ENCODE measurements around the gene CBX5.

Gene CBX5

DNA sequence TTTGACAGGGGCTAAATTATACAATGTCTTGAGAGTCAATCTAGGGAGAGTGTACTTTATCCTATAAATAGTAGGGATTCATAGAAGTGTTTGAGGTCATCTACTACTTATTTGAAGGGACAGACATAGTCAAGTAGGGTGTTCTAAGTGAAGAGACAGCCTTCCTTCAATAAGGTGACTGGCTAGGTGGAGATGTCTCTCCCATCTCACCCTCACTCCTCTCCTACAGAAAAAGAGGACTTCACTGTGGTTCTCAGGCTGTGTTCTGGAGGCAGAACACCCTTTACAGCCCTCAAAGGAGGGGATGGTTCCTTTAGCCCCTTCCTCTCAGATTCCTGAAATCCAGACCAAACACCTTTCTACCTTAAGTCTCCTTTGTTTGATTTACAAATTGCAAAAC, 23.7 kb upstream of the CBX5 start:
- no peak overlapping the region for H3K27ac ChIP-seq (ENCODE audit: low read depth, low read length, severe bottlenecking)
- H3K4me1 ChIP-seq (ENCODE audit: control insufficient read depth, insufficient read depth, low read length, poor library complexity, severe bottlenecking) = peaks cover 24% of the 10 kb centered on the region
- H3K4me3 ChIP-seq (ENCODE audit: extremely low read depth, insufficient read depth, low read length, poor library complexity, severe bottlenecking) = no peak overlapping the region
- no peaks in the 10 kb centered on the region for H3K9me3 ChIP-seq (ENCODE audit: control insufficient read depth, low read length)
- H3K36me3 ChIP-seq (ENCODE audit: control insufficient read depth, insufficient read depth, low read length) = no peaks in the 10 kb centered on the region

DNA sequence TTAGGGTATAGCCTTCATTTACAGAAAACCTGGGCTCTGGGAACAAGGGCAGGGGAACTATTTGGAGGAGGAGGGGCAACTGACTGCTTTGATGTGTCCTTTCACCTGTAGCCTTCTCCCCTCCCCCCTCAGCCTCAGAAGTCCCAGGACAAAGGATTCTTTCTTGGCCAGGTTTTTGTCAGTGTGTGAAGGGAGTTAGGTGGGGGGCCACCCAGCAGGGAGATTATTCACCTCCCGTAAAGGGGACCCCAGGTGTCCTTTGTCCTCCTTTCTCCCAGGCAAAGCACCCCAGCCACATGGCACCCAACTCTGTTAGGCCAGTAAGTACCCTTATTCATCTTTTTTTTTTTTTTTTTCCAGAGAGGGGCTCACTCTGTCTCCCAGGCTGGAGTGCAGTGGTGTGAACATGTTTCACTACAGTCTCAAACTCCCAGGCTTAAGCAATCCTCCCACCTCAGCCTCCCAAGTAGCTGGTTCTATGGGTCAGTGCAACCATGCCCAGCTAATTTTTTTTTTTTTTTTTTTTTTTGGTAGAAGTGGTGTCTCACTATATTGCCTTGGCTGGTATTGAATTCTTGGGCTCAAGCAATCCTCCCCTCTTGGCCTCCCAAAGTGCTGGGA, 21.6 kb upstream of the CBX5 start:
- no peak overlapping the region for H3K27ac ChIP-seq (ENCODE audit: low read depth, low read length, severe bottlenecking)
- H3K4me1 ChIP-seq (ENCODE audit: control insufficient read depth, insufficient read depth, low read length, poor library complexity, severe bottlenecking) = peaks cover 24% of the 10 kb centered on the region
- H3K4me3 ChIP-seq (ENCODE audit: extremely low read depth, insufficient read depth, low read length, poor library complexity, severe bottlenecking) = peak overlapping the region; percentile 12
- H3K9me3 ChIP-seq (ENCODE audit: control insufficient read depth, low read length) = no peaks in the 10 kb centered on the region
- H3K36me3 ChIP-seq (ENCODE audit: control insufficient read depth, insufficient read depth, low read length) = no peaks in the 10 kb centered on the region
- 17% methylated on average over 1 of the region's 1 CpG; no CpG with 5 or more reads in 1 of the 2 experiments for WGBS, 2 experiments (ENCODE audit: insufficient coverage in 2 of 2)

DNA sequence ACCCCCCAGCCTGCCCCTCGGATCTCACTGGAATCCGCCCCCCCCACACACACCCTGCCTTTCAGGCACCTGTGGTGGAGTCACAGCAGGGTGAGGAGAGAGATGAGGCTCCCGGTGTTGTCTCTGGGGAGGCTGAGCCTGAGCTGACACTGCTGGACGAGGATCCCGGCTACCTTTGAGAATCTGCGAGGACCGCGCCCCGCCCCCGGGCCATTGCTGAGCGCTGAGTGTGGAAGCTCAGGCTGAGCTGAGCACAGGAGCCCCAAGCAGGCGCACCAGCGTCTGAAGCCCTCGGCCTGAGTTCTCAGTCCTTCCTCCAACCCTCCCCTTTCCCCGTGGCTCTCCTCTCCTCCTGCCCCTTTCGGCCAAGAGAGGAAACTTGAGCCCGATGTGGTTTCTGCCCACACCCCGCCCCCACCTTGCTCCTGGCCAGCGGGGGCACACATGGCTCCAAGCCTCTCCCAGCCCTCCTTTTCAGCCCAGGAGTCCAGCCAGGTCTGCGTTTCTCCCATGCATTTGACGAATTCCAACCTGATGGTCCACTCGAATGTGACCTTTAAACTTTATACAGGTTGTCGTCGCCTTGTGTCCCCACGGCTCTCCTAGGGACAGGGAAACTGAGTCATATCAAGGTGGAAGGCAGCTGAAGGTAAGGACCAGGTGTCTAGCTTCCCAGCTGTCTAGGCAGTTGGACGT, 21.0 kb upstream of the CBX5 start, which contains the start of gene NFE2:
TSS of gene NFE2 (minus strand) at position 284 of the 696 bp plus-strand sequence. CDS start 5,767 bp downstream, outside the sequence.
- Histone ChIP-seq H3K36me3 (ENCODE audit: control insufficient read depth, insufficient read depth, low read length) (no peaks in the 10 kb centered on the region), H3K27ac (ENCODE audit: low read depth, low read length, severe bottlenecking) (no peak within 1 kb of the TSS), H3K9me3 (ENCODE audit: control insufficient read depth, low read length) (no peaks in the 10 kb centered on the region), H3K4me1 (ENCODE audit: control insufficient read depth, insufficient read depth, low read length, poor library complexity, severe bottlenecking) (peaks cover 24% of the 10 kb centered on the region), H3K4me3 (ENCODE audit: extremely low read depth, insufficient read depth, low read length, poor library complexity, severe bottlenecking) (peak within 1 kb of the TSS; percentile 12)
- WGBS, 2 experiments (ENCODE audit: insufficient coverage in 2 of 2) = 4 to 6% methylated on average over 20 to 21 of the region's 26 CpGs

DNA sequence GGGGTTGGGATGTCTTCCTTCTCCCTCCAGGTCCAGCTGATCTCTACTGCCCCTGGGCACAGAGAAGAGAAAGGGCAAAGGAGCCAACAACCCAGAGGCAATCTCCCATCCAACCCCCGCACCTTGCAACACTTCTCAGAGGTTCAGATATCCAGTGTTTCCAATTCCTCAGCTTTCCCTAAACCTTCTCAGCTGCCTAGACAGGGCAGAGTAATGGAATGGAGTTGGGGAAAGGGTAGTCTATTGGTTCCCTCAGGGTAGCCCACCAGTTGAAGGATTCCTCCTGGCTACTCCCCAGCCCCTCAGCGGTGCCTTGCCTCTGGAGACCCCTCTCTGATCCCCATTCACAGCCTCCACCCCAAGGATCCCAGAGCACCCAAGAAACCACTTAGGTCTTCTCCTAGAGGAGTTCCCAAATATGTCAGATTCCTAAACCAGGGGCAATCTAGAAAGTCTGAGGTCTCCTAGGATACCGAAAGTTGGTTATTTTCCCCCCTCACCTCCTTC, 20.4 kb upstream of the CBX5 start:
- peaks cover 24% of the 10 kb centered on the region for H3K4me1 ChIP-seq (ENCODE audit: control insufficient read depth, insufficient read depth, low read length, poor library complexity, severe bottlenecking)
- WGBS, 2 experiments (ENCODE audit: insufficient coverage in 2 of 2) = 80% methylated on average over 1 of the region's 3 CpGs; no CpG with 5 or more reads in 1 of the 2 experiments
- H3K9me3 ChIP-seq (ENCODE audit: control insufficient read depth, low read length) = no peaks in the 10 kb centered on the region
- H3K36me3 ChIP-seq (ENCODE audit: control insufficient read depth, insufficient read depth, low read length) = no peaks in the 10 kb centered on the region
- peak overlapping the region; percentile 12 for H3K4me3 ChIP-seq (ENCODE audit: extremely low read depth, insufficient read depth, low read length, poor library complexity, severe bottlenecking)
- H3K27ac ChIP-seq (ENCODE audit: low read depth, low read length, severe bottlenecking) = no peak overlapping the region

DNA sequence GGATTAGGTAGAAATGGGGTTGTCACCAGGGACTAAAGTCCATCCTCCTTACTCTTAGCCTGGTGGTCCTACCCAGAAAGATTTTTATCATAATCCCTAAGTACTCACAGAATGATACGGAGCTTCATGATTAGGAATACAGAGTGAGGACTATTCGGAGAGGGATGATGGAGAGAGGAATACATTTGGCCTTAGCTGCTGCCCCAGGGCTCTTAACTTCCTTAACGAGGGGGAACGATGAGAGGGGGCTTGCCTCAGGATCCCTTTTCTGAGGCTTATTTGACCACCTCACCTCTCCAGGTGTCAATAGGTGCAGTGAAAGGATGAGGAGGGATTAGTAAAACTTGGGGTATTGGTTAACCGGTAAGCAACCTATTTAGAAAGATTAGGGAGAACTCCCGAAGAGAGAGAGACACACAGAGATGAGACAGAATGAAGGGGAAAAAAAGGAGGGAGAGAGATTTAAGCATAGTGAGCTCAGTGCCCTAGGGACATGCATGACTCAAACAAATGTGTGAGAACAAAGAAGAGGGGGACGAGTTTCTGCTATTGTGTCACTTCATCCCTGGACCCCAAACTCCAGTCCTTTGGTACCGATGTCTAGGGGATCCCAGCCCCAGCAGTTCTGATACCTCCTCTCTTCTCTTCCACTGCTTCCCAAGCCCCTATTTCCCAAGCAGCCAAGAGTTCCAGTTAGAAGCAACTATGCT, 19.7 kb upstream of the CBX5 start:
- Histone ChIP-seq H3K9me3 (ENCODE audit: control insufficient read depth, low read length) (no peaks in the 10 kb centered on the region), H3K36me3 (ENCODE audit: control insufficient read depth, insufficient read depth, low read length) (no peaks in the 10 kb centered on the region), H3K4me3 (ENCODE audit: extremely low read depth, insufficient read depth, low read length, poor library complexity, severe bottlenecking) (no peak overlapping the region), H3K4me1 (ENCODE audit: control insufficient read depth, insufficient read depth, low read length, poor library complexity, severe bottlenecking) (peaks cover 26% of the 10 kb centered on the region), H3K27ac (ENCODE audit: low read depth, low read length, severe bottlenecking) (no peak overlapping the region)
- WGBS, 2 experiments (ENCODE audit: insufficient coverage in 2 of 2) = 73 to 82% methylated on average over 5 to 6 of the region's 8 CpGs

DNA sequence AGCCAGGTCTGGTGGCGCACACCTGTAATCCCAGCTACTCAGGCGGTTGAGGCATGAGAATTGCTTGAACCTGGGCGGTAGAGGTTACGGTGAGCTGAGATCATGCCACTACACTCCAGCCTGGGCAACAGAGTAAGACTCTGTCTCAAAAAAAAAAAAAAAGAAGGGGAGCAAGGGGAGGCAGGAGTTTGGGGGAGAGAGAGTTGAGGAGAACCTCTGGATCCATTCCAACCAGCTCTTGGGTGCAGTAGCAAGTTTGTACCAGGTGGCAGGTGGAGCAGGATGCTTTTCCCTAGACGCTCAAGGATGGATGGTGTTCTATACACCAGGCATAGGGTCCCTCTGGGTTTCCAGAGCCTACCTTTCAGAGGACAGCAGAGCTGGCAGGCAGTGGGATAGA, 19.0 kb upstream of the CBX5 start:
- no peak overlapping the region for H3K27ac ChIP-seq (ENCODE audit: low read depth, low read length, severe bottlenecking)
- H3K9me3 ChIP-seq (ENCODE audit: control insufficient read depth, low read length) = no peaks in the 10 kb centered on the region
- peaks cover 19% of the 10 kb centered on the region for H3K4me1 ChIP-seq (ENCODE audit: control insufficient read depth, insufficient read depth, low read length, poor library complexity, severe bottlenecking)
- WGBS, 2 experiments (ENCODE audit: insufficient coverage in 2 of 2) = 88 to 100% methylated on average over 3 to 4 of the region's 5 CpGs
- H3K36me3 ChIP-seq (ENCODE audit: control insufficient read depth, insufficient read depth, low read length) = no peaks in the 10 kb centered on the region
- H3K4me3 ChIP-seq (ENCODE audit: extremely low read depth, insufficient read depth, low read length, poor library complexity, severe bottlenecking) = no peak overlapping the region

DNA sequence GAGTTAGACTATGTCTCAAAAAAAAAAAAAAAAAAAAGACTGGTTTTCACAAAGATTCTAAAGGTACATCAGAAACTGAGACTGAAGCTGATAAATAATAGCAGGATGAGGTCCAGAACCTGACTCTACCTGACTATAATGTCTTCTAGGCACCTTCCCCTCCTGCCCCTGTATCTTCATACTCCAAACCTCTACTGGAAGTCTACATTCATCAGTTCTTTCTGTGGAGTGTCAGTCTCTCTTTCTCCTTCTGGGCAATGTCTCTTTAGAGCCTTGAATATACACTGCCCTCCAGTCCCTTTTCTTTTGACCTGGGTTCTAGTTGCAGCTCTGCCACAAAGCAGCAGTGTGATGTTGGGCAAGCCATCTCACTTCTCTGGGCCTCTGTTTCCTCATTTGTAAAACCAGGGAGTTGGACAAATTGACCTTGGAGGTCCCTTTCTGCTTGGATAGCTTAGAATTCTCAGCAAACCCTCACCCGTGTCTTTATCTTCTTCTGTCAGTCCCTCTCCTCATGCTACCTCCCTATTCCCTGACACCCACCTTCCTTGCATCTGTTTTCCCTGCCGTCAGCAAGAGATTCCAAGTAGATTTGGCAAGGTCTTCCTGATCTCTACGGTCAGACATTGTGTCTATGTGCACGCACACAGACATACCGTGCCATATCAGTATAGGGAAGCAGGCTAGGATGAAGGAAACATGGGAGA, 16.6 kb upstream of the CBX5 start:
- H3K4me3 ChIP-seq (ENCODE audit: extremely low read depth, insufficient read depth, low read length, poor library complexity, severe bottlenecking) = no peak overlapping the region
- WGBS, 2 experiments (ENCODE audit: insufficient coverage in 2 of 2) = 93 to 100% methylated on average over 4 to 5 of the region's 5 CpGs
- no peak overlapping the region for H3K27ac ChIP-seq (ENCODE audit: low read depth, low read length, severe bottlenecking)
- peaks cover 18% of the 10 kb centered on the region for H3K4me1 ChIP-seq (ENCODE audit: control insufficient read depth, insufficient read depth, low read length, poor library complexity, severe bottlenecking)
- no peaks in the 10 kb centered on the region for H3K36me3 ChIP-seq (ENCODE audit: control insufficient read depth, insufficient read depth, low read length)
- H3K9me3 ChIP-seq (ENCODE audit: control insufficient read depth, low read length) = no peaks in the 10 kb centered on the region

DNA sequence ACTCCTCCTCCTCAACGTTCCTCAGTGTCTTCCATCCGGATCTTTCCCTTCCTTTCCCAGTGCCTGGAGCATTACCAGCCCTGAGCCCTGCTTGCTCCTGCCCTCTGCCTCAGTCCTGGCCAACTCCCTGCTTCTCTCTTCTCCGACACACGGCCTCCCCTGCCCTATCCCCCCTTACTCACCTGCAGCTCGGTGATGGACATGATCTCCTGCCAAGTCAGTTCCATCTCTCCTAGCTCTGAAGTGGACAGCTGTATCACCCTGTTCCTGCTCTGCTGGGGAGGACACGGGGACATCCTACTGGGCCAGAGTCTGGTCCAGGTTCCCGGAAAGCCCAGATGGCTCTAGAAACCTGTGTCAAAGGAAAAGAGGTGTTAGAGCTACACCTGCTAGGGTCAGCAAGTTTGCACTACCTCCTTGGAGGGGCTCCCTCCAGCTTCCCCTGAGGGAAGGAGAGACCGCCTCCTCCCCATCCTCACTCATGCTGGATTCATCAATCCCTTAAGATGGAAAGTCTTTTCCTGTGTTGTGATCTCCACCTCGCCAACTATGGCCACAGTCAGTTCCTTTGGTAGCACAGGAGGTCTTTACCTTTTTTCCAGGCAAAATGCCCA, 15.1 kb upstream of the CBX5 start:
- 85 to 91% methylated on average over 7 to 8 of the region's 9 CpGs for WGBS, 2 experiments (ENCODE audit: insufficient coverage in 2 of 2)
- Histone ChIP-seq H3K36me3 (ENCODE audit: control insufficient read depth, insufficient read depth, low read length) (no peaks in the 10 kb centered on the region), H3K9me3 (ENCODE audit: control insufficient read depth, low read length) (no peaks in the 10 kb centered on the region), H3K4me1 (ENCODE audit: control insufficient read depth, insufficient read depth, low read length, poor library complexity, severe bottlenecking) (peaks cover 8% of the 10 kb centered on the region), H3K27ac (ENCODE audit: low read depth, low read length, severe bottlenecking) (no peak overlapping the region), H3K4me3 (ENCODE audit: extremely low read depth, insufficient read depth, low read length, poor library complexity, severe bottlenecking) (no peak overlapping the region)

DNA sequence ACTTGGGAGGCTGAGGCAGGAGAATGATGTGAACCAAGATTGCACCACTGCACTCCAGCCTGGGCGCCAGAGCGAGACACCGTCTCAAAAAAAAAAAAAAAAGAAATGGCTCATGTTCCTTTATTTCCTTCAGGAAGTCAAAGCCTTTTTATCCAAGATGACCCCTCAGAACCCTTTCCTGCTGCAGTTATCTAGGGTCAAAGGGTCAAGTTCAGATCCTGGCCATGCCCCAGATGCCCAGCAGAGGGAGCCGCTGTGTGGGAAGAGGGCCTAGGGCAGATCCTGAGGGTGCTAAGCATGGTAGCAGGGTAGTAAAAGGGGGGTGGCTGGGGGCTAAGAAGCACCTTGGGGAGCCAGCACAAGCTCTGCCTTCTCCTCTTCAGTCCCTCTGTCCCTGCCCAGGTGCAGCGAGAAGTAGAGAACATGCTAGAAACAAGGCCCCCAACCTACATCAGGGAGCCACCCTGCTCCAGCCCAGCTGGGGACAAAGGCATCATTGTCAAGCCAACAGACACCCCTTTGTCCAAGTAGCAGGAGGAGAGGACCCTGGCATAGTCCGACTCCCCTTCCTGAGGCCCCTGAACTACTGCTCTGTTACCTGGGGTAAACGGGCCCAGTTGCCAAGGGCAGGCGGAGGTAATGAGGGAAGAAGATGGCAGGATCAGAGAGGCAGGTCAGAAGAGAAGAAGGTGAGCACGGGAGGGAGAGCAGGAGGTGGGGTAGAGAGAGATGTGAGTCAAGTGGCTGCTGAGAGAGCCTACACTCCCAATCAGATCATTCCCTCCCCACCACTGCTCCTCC, 14.4 kb upstream of the CBX5 start:
- WGBS, 2 experiments (ENCODE audit: insufficient coverage in 2 of 2) = 86 to 93% methylated on average over 3 to 6 of the region's 9 CpGs
- H3K27ac ChIP-seq (ENCODE audit: low read depth, low read length, severe bottlenecking) = no peak overlapping the region

DNA sequence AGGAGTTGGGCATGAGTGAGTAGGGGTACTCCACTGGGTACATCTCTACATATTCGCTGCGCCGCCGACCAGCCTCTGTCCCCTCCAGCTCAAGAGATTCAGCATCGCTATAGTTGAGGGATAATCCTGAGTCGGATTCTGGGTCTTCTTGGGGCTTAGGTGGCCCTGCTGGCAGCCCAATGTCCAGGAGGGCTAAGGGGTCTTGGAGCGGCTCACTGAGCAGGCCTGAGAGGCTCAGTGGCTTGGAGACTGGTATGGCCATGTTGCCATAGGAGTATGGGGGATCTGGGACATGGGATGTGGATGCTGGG, 13.0 kb upstream of the CBX5 start:
- no peak overlapping the region for H3K4me3 ChIP-seq (ENCODE audit: extremely low read depth, insufficient read depth, low read length, poor library complexity, severe bottlenecking)
- H3K4me1 ChIP-seq (ENCODE audit: control insufficient read depth, insufficient read depth, low read length, poor library complexity, severe bottlenecking) = peaks cover 2% of the 10 kb centered on the region
- 90 to 98% methylated on average over 6 to 7 of the region's 7 CpGs for WGBS, 2 experiments (ENCODE audit: insufficient coverage in 2 of 2)
- H3K27ac ChIP-seq (ENCODE audit: low read depth, low read length, severe bottlenecking) = no peak overlapping the region
- H3K36me3 ChIP-seq (ENCODE audit: control insufficient read depth, insufficient read depth, low read length) = peaks cover 7% of the 10 kb centered on the region
- H3K9me3 ChIP-seq (ENCODE audit: control insufficient read depth, low read length) = no peaks in the 10 kb centered on the region

More for the DNA sequence above, 14.4 kb upstream of the CBX5 start:
- peaks cover 2% of the 10 kb centered on the region for H3K4me1 ChIP-seq (ENCODE audit: control insufficient read depth, insufficient read depth, low read length, poor library complexity, severe bottlenecking)
- H3K36me3 ChIP-seq (ENCODE audit: control insufficient read depth, insufficient read depth, low read length) = no peaks in the 10 kb centered on the region
- H3K9me3 ChIP-seq (ENCODE audit: control insufficient read depth, low read length) = no peaks in the 10 kb centered on the region
- H3K4me3 ChIP-seq (ENCODE audit: extremely low read depth, insufficient read depth, low read length, poor library complexity, severe bottlenecking) = no peak overlapping the region

All from mesodermal cell (in vitro differentiated cells).